ENCODE data around the gene DPH2. TPM values are rescaled to one million over a fixed set of nuclear protein-coding genes. Genes with fewer than 3 reads are reported as not detected.

DPH2 gene
- polyA plus RNA-seq, 1 of the 3 experiments (the other 2 are of a cell fraction): 76.9 TPM

GRCh38 chr1:43960798-43961197 is 9.0 kb upstream of the DPH2 start:
- H3F3A ChIP-seq (replicated peaks; ENCODE audit: insufficient read depth): no peaks in the 10 kb centered on the region
- H2AFZ ChIP-seq (ENCODE audit: low read depth): no peak overlapping the region
- H3K4me3 ChIP-seq (ENCODE audit: low read depth in 2 of 2, low read length in 1 of 2): no peak overlapping the region
- H3K36me3 ChIP-seq (replicated peaks in 1 of 2; ENCODE audit: control insufficient read depth in 1 of 2, insufficient read depth in 2 of 2, low read length in 1 of 2): peaks cover 3 to 67% of the 10 kb centered on the region in 2 experiments
- no peaks in the 10 kb centered on the region for H3K27me3 ChIP-seq (ENCODE audit: insufficient read depth)
- H3K4me2 ChIP-seq: no peak overlapping the region
- H3K4me1 ChIP-seq (ENCODE audit: control insufficient read depth in 1 of 2, insufficient read depth in 2 of 2, low read depth in 1 of 2, low read length in 1 of 2): no peaks in the 10 kb centered on the region
- no peaks in the 10 kb centered on the region for H3K9me3 ChIP-seq
- POLR2A ChIA-PET: no interaction called here
- H3K9me2 ChIP-seq: no peaks in the 10 kb centered on the region
- CTCF ChIA-PET: no interaction called here
- H3K27ac ChIP-seq (ENCODE audit: low read depth in 2 of 2, low read length in 1 of 2): no peak overlapping the region
- H3K79me2 ChIP-seq (ENCODE audit: insufficient read depth): no peaks in the 10 kb centered on the region
- H3K9ac ChIP-seq: no peak overlapping the region
- H4K20me1 ChIP-seq (ENCODE audit: insufficient read depth): no peaks in the 10 kb centered on the region
- no peak for DNase-seq
- 78% methylated on average over 3 of the region's 8 CpGs for WGBS (ENCODE audit: low lambda C conversion rate)
- no peak for TF ChIP-seq JUND (IDR thresholded peaks at IDR 0.05)

- Histone ChIP-seq H3K9me2 (no peaks in the 10 kb centered on the region), H3K36me3 (replicated peaks in 1 of 2; ENCODE audit: control insufficient read depth in 1 of 2, insufficient read depth in 2 of 2, low read length in 1 of 2) (peaks cover 3 to 63% of the 10 kb centered on the region in 2 experiments), H2AFZ (ENCODE audit: low read depth) (no peak overlapping the region), H3K4me3 (ENCODE audit: low read depth in 2 of 2, low read length in 1 of 2) (no peak overlapping the region), H3K9me3 (no peaks in the 10 kb centered on the region), H3K4me1 (ENCODE audit: control insufficient read depth in 1 of 2, insufficient read depth in 2 of 2, low read depth in 1 of 2, low read length in 1 of 2) (no peaks in the 10 kb centered on the region), H3K27me3 (ENCODE audit: insufficient read depth) (no peaks in the 10 kb centered on the region), H3K4me2 (no peak overlapping the region), H3K79me2 (ENCODE audit: insufficient read depth) (no peaks in the 10 kb centered on the region), H3K9ac (no peak overlapping the region), H3K27ac (ENCODE audit: low read depth in 2 of 2, low read length in 1 of 2) (no peak overlapping the region), H3F3A (replicated peaks; ENCODE audit: insufficient read depth) (no peaks in the 10 kb centered on the region), H4K20me1 (ENCODE audit: insufficient read depth) (no peaks in the 10 kb centered on the region)
- ChIA-PET POLR2A (no interaction called here), CTCF (no interaction called here)
- TF ChIP-seq GABPA (IDR thresholded peaks at IDR 0.05; ENCODE audit: low read depth): no peak
- TF ChIP-seq NRF1 (IDR thresholded peaks at IDR 0.05; ENCODE audit: low read depth, low read length): no peak
- no peak for TF ChIP-seq NFIC (IDR thresholded peaks at IDR 0.05; ENCODE audit: borderline replicate concordance)
- no peak for TF ChIP-seq USF1 (IDR thresholded peaks at IDR 0.05; ENCODE audit: borderline replicate concordance, low read depth)
- no peak for TF ChIP-seq TAF1 (IDR thresholded peaks at IDR 0.05; ENCODE audit: borderline replicate concordance, low read depth, low read length)
- TF ChIP-seq YY1 (IDR thresholded peaks at IDR 0.05; ENCODE audit: low read depth): no peak
- TF ChIP-seq RFX5 (IDR thresholded peaks at IDR 0.05; ENCODE audit: low read length): no peak
- TF ChIP-seq FOSL2 (IDR thresholded peaks at IDR 0.05; ENCODE audit: borderline replicate concordance, low read depth): no peak
- no peak for TF ChIP-seq RAD21 (IDR thresholded peaks at IDR 0.05; ENCODE audit: low read length)
- TF ChIP-seq EZH2phosphoT487 (IDR thresholded peaks at IDR 0.05; ENCODE audit: borderline replicate concordance, low read depth): no peak
- no peak for TF ChIP-seq MXI1 (IDR thresholded peaks at IDR 0.05; ENCODE audit: low read depth, low read length)
- DNase-seq: no peak
- WGBS (ENCODE audit: low lambda C conversion rate): 96% methylated on average over 2 of the region's 3 CpGs
Measured at GRCh38 chr1:43961692-43962091, 8.1 kb upstream of the DPH2 start.

- no peak overlapping the region for H3K4me2 ChIP-seq
- no peak overlapping the region for H2AFZ ChIP-seq (ENCODE audit: low read depth)
- H4K20me1 ChIP-seq (ENCODE audit: insufficient read depth): no peaks in the 10 kb centered on the region
- H3K36me3 ChIP-seq (replicated peaks in 1 of 2; ENCODE audit: control insufficient read depth in 1 of 2, insufficient read depth in 2 of 2, low read length in 1 of 2): peaks cover 3 to 64% of the 10 kb centered on the region in 2 experiments
- no peak overlapping the region for H3K27ac ChIP-seq (ENCODE audit: low read depth in 2 of 2, low read length in 1 of 2)
- TF ChIP-seq USF2 (IDR thresholded peaks at IDR 0.05; ENCODE audit: borderline replicate concordance, low read depth, low read length) (no peak), ELF1 (IDR thresholded peaks at IDR 0.05) (no peak), USF1 (IDR thresholded peaks at IDR 0.05; ENCODE audit: borderline replicate concordance, low read depth) (no peak), FOXM1 (IDR thresholded peaks at IDR 0.05; ENCODE audit: low read depth) (no peak), SMC3 (IDR thresholded peaks at IDR 0.05; ENCODE audit: low read depth, low read length) (no peak), IRF3 (IDR thresholded peaks at IDR 0.05; ENCODE audit: low read depth, low read length) (no peak), JUND (IDR thresholded peaks at IDR 0.05) (no peak), TAF1 (IDR thresholded peaks at IDR 0.05; ENCODE audit: borderline replicate concordance, low read depth, low read length) (no peak), RCOR1 (IDR thresholded peaks at IDR 0.05; ENCODE audit: low read length) (no peak), POLR2AphosphoS5 (IDR thresholded peaks at IDR 0.05; ENCODE audit: low read depth, low read length) (no peak), SIN3A (IDR thresholded peaks at IDR 0.05; ENCODE audit: borderline replicate concordance, low read depth, low read length) (no peak), FOSL2 (IDR thresholded peaks at IDR 0.05; ENCODE audit: borderline replicate concordance, low read depth) (no peak), RAD21 (IDR thresholded peaks at IDR 0.05; ENCODE audit: low read length) (no peak), GABPA (IDR thresholded peaks at IDR 0.05; ENCODE audit: low read depth) (no peak)
- DNase-seq: no peak
- 91% methylated on average over 2 of the region's 2 CpGs for whole genome bisulfite sequencing (ENCODE audit: low lambda C conversion rate)
- no peaks in the 10 kb centered on the region for H3K9me2 ChIP-seq
- no peaks in the 10 kb centered on the region for H3K27me3 ChIP-seq (ENCODE audit: insufficient read depth)
- ChIA-PET CTCF (no interaction called here), POLR2A (no interaction called here)
- H3K9me3 ChIP-seq: no peaks in the 10 kb centered on the region
- H3F3A ChIP-seq (replicated peaks; ENCODE audit: insufficient read depth): no peaks in the 10 kb centered on the region
- no peaks in the 10 kb centered on the region for H3K4me1 ChIP-seq (ENCODE audit: control insufficient read depth in 1 of 2, insufficient read depth in 2 of 2, low read depth in 1 of 2, low read length in 1 of 2)
- H3K4me3 ChIP-seq (ENCODE audit: low read depth in 2 of 2, low read length in 1 of 2): no peak overlapping the region
- H3K79me2 ChIP-seq (ENCODE audit: insufficient read depth): no peaks in the 10 kb centered on the region
- H3K9ac ChIP-seq: no peak overlapping the region
Measured at GRCh38 chr1:43962324-43962723, 7.5 kb upstream of the DPH2 start.

Data from SK-N-SH (cell line).